Activated CD4-positive, alpha-beta T cell treated with anti-CD3 and anti-CD28 coated beads, Interleukin-2, Interleukin-4, amounts not matched to agents 100 ng/mL and 50 ng/mL, durations not matched to agents 16 hours and 8 hours (primary cell): ENCODE measurements around the gene IL18BP.
A peak's percentile ranks its signal among the peaks of the same experiment; 100 is the strongest.

ENCODE experiments used
- DNase-seq: peaks from one replicate; pipeline ENCODE4 v3.0.0-alpha.2; 2020; ENCODE audit warnings: low spot score

IL18BP gene

GRCh38 chr11:71998649-71999310 lies at the start of gene IL18BP:
Gene IL18BP, plus strand, starts transcription at chr11:71998909. Its CDS starts 1,076 bp downstream, at chr11:71999985.
- DNase-seq: peak; percentile 44

GRCh38 chr11:71949034-71949433 lies 49.7 kb upstream of the IL18BP start:
- no peak for DNase-seq

GRCh38 chr11:71951741-71952310 lies 46.9 kb upstream of the IL18BP start:
- no peak for DNase-seq

GRCh38 chr11:71955898-71956456 lies 42.7 kb upstream of the IL18BP start:
- DNase-seq: no peak

GRCh38 chr11:71962428-71963038 lies 36.2 kb upstream of the IL18BP start:
- DNase-seq: peak; percentile 15

GRCh38 chr11:71963468-71963867 lies 35.2 kb upstream of the IL18BP start:
- DNase-seq: no peak

GRCh38 chr11:71964641-71965040 lies 34.1 kb upstream of the IL18BP start:
- DNase-seq: no peak

- DNase-seq: no peak
These were observed 27.0 kb upstream of the IL18BP start for GRCh38 chr11:71971680-71972079.

GRCh38 chr11:71976551-71976950 lies 22.2 kb upstream of the IL18BP start:
- no peak for DNase-seq

- DNase-seq: no peak
These were observed 21.6 kb upstream of the IL18BP start for GRCh38 chr11:71977090-71977489.

GRCh38 chr11:71977743-71978418 lies 20.8 kb upstream of the IL18BP start:
- DNase-seq: peak; percentile 60

GRCh38 chr11:71979094-71979493 lies 19.6 kb upstream of the IL18BP start:
- no peak for DNase-seq

GRCh38 chr11:71979602-71980001 lies 19.1 kb upstream of the IL18BP start:
- no peak for DNase-seq

- DNase-seq: no peak
These were observed 12.6 kb upstream of the IL18BP start for GRCh38 chr11:71986131-71986530.

- DNase-seq: no peak
These were observed 11.2 kb upstream of the IL18BP start for GRCh38 chr11:71987521-71987920.

- DNase-seq: no peak
These were observed 10.7 kb upstream of the IL18BP start for GRCh38 chr11:71988050-71988449.

GRCh38 chr11:71990701-71991100 lies 8.0 kb upstream of the IL18BP start:
- DNase-seq: no peak

- DNase-seq: no peak
These were observed 7.2 kb upstream of the IL18BP start for GRCh38 chr11:71991494-71991893.

- no peak for DNase-seq
These were observed 6.5 kb upstream of the IL18BP start for GRCh38 chr11:71992136-71992730.

GRCh38 chr11:71994786-71995185 lies 3.9 kb upstream of the IL18BP start:
- no peak for DNase-seq

GRCh38 chr11:71995726-71996291 lies 2.9 kb upstream of the IL18BP start:
- DNase-seq: no peak

GRCh38 chr11:71996517-71996916 lies 2.2 kb upstream of the IL18BP start:
- no peak for DNase-seq
